Stimulated activated CD4-positive, alpha-beta T cell treated with anti-CD3 and anti-CD28 coated beads, TNF-alpha, amount 100 ng/mL, for 24 hours (primary cell): ENCODE data around the gene MPZL2.

Experiments
- DNase-seq, 3 experiments: peaks; one replicate each; pipeline ENCODE4 v3.0.0-alpha.2; 2020; ENCODE audit warnings: low read depth in 3 of 3

The MPZL2 gene

DNA sequence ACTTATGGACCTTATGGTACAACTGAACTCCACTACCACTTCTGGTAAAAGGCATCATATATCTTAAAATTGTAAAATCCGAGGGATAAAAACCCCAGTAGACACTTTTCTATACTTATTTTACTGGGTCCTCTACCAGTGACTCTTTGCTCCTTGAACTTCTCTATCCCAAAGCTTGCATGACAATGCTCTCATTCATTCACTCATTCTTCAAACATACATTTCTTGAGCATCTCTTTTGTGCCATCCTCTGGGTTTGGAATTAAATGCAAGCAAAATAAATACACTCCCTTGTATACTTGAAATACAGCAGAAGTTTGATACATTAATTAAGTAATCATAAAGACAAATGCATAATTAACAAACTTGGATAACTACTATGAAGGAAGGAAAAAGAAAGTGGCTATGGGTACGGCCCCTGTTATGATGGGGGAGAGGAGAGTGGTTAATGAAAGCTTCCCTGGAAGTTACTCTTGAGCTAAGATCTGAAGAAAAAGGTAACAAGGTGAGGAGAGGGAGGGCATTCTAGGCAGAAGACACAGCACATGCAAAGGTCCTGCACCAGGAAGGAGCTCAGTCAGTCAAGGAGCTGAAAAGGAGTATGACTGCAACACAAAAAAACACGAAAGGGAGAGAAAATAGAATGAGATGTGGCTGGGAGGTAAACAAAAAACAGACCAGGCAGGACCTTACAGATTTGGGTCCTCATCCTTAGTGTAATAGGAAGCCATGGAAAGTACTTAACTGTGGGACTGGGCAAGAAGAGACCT is 19.9 kb downstream of the MPZL2 start:
- DNase-seq, result no peak

DNA sequence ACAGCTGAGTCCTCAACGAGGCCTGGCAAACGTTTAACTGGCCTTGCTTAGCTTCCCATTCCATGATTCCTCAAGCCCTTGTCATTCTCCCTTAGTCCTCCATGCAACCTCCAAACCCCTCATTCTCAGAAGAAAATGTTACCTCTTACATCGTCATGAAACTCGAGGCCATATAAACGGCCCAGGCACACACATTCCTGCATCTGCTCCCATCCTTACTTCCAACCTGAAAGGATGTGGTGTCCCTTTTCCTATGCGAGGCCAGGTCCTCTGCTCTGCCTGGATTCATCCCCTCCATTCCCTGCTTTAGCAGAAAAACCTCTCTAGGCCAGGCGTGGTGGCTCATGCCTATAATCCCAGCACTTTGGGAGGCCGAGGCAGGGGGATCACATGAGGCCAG is 20.9 kb downstream of the MPZL2 start:
- no peak for DNase-seq

DNA sequence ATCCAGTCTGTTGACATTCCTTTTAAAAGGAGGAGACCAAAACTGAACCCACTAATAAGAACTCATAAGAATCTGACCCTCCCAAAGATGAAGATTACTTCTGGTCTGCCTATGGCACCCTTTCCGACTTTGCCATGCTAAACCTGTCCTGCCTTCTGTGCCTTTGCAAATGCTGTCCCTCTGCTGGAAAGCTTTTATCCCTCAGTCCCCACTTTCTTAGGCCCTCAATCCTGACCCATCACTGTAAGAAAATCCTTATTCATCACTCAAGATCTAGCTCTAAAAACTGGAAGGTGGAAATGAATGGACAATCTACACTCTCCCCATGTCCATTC is 22.4 kb downstream of the MPZL2 start:
- DNase-seq, result no peak

DNA sequence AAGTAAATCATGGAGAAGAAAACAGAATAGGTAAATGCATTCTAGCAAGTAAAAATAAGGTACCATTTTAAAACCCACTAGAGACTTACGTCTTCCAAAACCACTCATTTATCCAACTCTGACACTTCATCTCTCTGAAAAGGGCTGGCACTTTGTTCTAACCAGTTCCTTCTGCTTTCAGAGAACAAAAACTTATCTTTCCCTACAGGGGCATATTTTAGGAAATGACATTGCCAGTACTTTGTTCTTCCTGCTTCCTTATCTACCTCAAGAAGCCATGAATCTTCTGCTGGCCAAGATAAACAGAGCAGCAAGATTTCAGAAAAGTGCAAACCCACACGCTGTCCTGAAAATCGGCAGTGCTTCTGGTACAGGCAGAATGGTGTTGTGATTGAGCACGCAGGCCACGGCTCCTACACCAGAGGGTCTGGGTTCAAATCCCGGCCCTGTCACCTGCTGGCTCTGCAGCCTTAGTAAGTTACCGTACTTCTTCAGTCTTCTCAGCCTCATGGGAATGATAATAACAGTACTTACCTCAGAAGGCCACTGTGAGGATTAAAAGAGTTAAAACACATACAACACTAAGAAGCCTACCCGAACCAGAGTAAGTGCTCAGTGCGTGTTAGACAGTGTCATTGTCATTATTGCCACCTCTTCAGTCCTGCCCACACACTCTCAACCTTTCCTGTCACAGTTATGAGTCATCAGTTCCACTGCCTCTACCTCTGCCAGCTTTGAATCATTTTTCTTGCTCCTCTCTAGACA is 22.9 kb downstream of the MPZL2 start:
- peak in 2 of 3 experiments; percentile 48 to 68 for DNase-seq

DNA sequence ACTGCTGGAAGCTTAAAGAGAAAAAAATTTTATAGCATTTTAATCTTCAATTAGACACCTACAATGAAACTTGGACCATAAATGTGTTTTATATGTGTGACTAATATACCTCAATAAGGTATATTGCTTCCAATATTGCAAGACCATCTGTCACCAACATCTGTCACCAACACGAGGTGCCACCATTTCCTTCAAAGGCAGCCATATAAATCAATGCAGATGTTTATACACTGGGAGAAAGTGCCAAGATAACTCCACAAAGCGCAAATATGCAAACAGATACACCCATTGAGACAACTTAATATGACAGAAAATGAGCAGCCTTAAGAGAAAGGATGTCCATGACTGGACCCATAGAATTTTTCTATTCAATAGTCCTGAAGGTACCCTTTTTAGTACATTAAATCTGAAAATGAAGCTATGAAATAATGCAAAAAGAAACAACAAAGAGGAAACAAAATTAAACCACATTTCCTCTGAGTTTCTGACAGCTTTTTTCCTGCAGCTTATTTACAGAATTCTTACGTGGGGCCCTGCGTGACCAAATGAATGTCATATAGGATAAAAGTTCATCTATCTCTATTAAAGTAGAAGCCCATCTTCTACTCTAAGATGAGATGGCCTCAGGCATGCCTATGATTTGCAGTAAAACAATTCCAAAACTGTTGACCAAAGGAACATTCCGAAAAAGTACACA is 24.4 kb downstream of the MPZL2 start:
- no peak for DNase-seq

DNA sequence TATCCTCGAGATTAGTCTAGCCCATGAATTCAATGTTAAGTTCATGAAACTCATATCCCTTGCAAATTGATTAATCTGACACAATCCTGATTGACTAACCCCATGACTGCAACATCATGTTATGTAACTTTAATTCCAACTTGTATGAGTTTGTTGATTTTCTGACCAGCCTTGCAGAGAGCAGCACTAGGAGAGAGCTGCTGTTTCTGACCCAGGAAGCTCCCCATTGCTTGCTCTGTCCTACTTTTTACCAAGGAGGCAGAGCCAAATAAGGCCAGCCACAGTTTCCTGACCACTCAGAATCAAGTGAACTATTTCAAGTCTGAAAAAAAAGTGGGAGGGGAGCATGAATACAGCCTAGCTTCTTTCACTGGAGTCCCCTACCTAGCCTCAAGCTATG is 25.2 kb downstream of the MPZL2 start:
- DNase-seq, result no peak

DNA sequence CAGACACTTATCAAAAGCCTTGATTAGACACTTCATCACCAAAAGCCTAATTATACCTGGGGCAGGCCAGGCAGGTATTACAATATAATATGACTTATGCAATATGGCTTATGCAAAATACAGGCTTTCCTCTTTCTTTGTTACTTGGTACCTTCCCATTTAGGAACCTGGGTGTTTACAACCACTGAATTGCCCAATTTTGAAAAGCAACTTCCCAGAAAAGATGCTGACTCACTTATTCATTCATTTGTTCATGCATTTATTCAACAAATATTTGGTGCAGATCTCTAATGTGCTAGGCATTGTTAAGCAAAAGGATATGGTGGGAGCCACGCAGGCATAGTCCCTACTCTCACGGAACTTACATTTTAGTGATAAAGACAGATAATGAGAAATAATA is 25.7 kb downstream of the MPZL2 start:
- DNase-seq, result no peak

DNA sequence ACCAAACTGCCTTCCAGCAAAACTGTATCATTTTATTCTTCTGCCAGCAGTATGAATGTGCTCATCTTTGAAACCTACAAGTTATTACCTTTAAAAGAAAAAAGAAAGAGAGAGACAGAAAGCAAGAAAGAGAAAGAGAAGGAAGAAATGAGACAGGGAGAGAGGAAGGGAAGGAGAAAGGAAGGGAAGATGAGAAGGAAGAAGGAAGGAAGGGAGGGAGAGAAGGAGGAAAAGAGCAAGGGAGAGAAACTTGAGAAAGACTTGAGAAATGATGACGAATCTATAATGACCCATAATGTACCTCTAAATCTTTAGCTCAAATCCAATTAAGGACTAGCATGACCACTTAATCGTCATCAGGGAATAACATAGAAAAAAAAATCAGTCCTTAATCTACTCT is 27.9 kb downstream of the MPZL2 start:
- no peak for DNase-seq

DNA sequence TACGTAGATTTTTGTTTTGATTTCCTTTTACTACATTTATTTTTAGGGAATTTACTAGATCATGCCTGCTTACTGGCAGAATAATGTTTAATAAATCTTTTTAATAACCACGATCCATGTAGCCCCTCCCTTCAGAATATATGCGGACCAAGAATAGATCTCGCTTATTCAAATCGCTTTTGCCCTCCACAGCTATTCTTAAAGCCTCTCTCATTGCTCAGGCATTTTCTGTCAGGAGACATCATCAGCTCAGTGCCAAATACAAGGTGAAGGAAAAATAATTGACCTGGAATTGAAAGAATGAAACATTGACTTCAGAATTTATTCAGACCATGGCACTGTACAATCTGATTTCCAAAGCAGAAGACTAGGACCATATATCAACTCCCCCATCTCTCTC is 29.3 kb downstream of the MPZL2 start:
- DNase-seq, result no peak

DNA sequence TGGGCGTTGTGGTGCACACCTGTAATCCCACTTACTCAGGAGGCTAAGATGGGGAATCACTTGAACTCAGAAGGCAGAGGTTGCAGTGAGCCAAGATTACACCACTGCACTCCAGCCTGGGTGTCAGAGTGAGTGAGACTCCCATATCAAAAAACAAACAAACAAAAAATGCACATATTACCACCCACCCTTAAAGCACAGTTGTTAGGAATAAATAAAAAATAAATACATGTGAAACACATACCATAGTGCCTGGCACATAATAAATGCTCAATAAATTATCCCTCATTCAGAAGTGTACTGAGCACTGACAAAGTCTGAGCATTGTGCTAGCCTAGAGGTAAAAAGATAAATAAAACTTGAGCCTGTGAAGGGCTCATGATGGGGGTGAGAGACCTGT is 30.2 kb downstream of the MPZL2 start:
- DNase-seq, result no peak

DNA sequence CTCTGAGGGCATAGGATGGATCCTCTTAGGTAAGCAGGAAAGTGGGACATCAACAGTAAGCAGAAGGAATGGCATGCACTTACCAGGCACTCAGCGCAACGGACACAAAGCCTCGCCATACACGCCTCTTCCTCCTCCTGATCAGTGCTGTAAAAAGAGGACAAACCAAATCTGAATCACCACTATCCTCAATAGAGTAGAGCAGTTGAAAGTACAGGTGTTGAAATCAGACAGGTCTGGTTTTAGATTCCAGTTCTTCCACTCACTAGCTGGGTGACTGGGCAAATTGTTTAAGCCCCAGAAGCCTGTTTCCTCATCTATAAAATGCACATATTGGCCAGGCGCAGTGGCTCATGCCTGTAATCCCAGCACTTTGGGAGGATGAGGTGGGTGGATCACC is 30.7 kb downstream of the MPZL2 start:
- DNase-seq, result no peak

DNA sequence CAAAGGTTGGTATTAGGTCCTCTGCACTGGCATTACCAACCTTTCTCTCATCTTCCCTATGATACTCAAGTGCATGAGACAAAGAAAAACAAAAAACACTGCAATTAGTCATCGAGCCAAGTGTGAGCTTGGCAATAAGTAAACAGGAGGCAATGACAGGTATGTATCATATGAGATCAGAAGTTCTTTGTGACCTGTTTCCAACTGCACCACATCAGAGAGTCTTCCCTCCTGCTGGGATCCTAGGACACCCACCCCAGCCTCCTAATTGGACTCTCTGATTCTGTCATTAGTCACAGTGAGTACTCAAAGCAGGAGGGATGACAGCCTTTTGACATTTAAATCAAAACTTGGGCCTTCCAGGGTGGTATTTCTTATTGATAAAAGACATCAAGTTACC is 31.4 kb downstream of the MPZL2 start:
- peak; percentile 34 to 61 (median 56) for DNase-seq

DNA sequence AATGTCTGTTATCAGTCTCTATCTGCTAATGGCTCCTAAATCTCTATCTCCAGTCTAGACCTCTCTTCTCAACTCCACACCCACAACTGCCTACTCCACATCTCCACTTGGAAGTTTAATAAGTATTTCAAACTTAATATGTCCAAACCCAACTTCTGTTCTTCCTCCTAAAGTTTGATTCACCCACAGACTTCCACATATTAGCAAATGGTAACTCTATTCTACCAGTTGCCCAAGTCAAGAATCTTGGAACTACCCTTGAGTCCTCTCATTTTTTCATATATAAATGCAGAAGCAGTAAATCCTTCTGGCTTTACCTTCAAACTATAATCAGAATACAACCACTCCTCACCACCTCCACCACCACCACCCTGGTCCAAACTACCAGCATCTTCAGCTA is 32.6 kb downstream of the MPZL2 start:
- no peak for DNase-seq

DNA sequence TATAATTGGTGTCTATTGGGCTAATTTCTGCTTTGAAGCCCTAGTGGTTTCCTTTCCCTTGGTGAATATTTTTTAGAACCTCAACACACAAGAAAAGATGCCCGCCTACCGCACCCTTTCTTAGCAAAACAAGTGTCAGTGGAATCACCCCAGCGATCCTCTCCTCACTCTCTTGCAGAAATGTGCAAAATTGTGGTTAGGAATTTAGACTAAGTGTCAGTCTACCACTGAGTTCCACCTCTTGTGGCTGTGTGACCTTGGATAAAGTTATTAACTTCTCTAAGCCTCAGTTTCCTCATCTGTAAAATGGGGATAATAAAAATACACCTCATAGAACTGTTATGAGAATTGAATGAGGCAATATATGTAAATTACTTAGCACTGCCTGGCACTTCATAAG is 34.0 kb downstream of the MPZL2 start:
- DNase-seq, result no peak

DNA sequence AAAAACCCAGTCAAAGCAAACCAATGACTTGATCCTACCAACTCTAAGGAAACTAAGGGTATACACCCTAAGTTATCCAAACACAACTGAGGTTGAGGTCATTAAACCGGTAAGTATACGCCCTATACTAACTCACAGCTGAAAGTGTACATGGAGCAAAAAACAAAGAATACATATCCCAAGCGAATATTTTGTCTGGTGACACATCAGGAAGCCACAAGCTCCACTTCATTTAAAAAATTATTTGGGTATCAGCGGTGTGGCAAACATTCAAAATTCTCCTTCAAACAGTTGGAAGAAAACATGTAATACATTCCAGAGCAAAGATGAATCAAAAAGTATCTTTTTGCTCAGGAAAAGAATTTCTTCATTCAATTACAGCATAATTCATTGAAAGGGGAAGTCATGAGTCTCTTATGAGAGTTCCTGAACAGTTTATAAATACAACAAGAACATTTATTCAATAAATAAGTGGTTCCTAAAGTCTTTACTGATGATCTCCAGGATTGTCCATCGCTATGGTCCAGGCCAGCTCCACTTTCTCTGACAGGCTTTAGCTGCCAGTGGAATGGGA is 34.7 kb downstream of the MPZL2 start:
- DNase-seq, result no peak

DNA sequence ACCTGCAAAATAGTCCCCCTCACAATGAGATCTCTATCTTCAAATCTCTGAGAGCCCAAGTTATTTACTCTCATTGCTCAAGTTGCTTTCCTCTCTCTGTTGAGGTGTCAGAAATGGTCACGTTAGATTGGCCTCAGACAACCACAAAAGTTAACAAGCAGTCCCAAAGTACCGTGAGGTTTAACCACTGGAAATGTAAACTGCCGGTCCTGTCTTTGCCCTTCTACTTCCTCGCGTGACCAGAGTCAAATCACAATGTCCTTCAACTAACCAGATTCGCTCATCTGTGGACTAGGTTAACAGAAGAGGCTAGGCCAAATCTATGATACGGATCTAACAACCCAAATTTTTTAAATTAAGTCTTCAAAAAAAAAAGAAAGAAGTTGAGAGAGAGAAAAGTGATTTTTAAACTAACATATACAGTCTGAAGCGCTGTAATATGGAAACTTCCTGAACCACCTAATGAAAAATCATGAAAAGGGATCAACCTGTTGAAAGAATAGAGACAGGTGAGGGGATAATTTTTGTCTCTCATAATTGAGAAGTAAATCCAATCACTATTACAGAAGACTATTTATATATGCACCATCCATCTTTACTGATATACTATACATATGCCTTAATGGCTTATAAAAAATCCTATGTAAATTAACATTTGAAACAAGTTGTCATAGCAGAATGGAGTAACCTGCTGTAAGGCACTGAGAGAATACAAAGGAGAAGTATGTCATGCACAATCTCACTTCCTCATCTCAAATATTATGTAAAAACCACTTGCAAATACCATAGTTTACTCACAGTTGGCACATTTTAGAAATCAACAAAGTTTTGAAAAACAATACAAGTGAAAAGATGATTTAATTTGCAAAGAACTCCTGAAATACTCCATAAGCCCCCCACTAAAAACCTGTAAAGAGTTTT is 36.0 kb downstream of the MPZL2 start:
- DNase-seq, result no peak

DNA sequence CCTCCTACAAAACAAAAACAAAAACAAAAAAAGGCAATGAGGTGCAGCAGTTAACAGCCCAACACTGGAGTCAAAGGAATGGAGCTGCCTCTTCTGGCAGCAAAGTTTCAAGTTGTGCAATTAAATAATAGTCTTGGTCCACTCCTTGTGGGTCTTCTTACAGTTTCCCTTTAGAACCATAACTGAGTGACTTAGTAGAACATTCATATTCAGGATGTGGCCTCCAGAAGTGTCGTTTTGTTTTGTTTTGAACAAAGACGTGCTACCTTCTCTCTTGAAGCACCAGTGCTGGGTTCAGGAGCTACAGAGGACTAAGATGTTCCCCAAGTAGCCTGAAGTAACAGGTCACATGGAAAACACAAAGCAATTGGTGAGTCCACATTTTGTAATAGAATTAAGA is 37.3 kb downstream of the MPZL2 start:
- no peak for DNase-seq

DNA sequence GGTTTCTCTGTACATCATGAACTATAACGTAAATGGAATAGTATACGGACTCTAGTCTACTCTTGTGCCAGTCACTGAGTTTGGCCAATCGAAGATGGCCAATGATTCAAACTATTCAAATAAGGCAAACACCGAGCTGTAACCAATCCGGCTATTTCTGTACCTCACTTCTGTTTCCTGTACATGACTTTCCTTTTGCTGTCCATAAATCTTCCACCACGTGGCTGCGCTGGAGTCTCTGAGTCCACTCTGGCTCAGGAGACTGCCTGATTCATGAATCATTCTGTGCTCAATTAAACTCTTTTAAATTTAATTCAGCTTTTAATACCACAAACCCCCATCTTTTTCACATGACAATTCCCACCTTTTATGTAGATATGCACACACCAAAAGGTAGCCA is 37.8 kb downstream of the MPZL2 start:
- DNase-seq, result no peak

DNA sequence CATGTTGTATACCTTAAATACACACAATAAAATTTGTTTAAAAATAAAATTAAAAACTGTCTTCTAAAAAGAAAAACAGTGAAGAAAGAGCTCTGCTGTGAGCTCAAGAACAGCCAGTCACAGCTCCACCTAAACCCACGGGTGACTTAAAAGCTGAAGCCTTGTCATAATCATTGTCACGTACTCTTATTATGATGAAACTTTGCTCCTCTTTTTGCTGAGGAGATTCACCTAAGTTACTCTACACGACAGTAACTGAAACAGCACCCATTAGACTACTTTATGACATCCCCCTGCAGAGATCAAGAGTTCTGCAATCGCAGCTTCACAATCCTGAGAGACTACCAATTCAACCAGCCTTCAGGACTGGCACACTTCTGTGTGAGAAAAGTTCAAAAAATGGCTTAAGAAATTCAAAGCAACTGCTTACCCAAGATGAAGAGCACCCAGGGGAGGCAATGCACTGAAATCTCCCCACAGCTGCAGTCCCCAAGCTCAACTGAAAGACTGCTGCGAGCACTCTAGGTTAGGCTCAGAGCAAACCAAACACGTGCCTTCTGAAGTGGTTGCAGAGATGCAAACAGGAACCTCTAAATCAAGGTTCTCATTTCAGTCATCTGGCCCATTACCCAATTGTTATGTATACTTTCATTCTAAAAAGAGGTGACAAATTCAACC is 39.4 kb downstream of the MPZL2 start, which contains the start of gene JAML:
Gene JAML, minus strand, starts transcription at position 501 of the 678 bp plus-strand sequence. CDS start 10,145 bp downstream, outside the sequence.
- DNase-seq, result peak; percentile 33 to 58 (median 54)

DNA sequence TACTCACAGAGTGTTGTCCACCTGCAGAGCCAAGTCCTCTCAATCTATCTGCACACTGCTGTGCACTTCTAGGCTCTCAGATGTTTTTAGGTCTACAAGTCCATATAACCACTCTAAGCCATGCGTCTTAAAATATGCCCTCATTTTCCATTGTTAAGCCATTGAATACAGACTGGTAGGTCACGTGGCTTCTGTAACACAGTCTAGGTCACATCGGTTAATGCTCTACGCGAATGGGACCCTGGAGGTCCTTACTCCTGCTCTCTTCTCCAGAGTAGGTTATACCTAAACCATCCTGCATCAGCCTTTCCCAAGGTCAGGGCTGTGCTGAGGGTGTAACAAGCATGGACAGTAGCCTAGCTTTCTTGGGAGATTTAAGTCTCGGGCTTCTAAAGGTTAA is 40.1 kb downstream of the MPZL2 start:
- no peak for DNase-seq

DNA sequence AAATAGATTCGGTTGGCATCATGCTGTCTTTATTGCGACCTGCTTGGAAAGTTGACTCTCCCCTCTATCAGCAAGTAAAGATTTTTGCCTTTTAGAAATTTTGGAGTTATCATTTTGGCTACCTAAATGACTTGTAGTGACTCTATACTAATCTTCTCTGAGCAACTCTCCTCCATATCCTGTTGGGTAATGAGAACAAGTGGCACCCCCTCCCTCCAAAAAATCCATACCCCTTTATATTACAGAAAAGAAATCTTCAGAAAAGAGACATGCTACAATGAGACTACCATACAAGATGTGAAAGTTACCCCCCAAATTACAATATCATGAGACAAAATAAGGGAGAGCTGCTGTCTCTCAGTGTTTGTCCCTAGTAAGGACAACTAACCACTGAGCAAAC is 40.5 kb downstream of the MPZL2 start:
- DNase-seq, result no peak
